Keratinocyte (primary cell): ENCODE results near the gene IL15.

ENCODE experiments used
- EZH2 ChIP-seq: IDR thresholded peaks from one replicate; pipeline ENCODE4 v1.6.1; 2012; ENCODE audit warnings: inconsistent platforms, mild to moderate bottlenecking, low read length, moderate library complexity
- TF ChIP-seq, protein P1 (sequence below), 3 experiments: IDR thresholded peaks in 1 of 3; conservative IDR thresholded peaks in 1 of 3; optimal IDR thresholded peaks in 1 of 3; 2 replicates in 2 of 3; 3 replicates in 1 of 3; pipeline versions ENCODE3 to v1.5.1; 2011; ENCODE audit warnings: low read length in 3 of 3, mild to moderate bottlenecking in 3 of 3, moderate library complexity in 2 of 3, control low read depth in 1 of 3, inconsistent platforms in 1 of 3; ENCODE audit not compliant: insufficient read depth in 2 of 3; ENCODE audit errors: extremely low read depth in 1 of 3

DNA sequence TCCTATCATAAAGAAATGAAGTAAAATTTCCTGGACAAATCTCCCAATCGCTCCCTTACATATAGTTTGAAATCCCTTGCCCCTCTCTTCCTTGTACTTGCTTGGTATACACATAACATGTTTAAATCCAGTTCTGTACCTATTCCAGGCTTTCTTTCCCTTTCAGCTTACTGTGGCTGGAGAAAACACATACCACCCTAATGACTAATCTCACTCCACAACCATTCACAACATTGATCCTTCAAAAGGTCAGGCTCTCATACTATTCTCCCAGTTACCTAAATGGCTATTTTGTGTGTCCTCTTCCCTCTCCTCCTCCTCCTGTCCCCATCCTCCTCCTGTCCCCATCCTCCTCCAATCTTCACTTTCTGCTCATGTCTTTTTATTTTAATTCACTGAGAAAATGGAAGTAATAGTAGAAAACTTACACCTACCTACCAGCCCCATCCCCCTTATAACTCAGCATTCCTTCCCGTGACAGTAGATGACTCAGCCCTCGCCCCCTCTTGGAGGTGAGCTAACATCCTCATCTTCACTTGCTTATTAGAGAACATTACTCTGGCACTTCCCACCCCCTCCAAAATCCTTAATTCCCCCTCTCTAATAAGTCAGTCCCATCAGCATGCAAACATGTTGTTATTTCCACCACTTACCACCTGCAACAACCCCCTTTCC is 77.5 kb downstream of the IL15 start:
- TF ChIP-seq, protein P1, sequence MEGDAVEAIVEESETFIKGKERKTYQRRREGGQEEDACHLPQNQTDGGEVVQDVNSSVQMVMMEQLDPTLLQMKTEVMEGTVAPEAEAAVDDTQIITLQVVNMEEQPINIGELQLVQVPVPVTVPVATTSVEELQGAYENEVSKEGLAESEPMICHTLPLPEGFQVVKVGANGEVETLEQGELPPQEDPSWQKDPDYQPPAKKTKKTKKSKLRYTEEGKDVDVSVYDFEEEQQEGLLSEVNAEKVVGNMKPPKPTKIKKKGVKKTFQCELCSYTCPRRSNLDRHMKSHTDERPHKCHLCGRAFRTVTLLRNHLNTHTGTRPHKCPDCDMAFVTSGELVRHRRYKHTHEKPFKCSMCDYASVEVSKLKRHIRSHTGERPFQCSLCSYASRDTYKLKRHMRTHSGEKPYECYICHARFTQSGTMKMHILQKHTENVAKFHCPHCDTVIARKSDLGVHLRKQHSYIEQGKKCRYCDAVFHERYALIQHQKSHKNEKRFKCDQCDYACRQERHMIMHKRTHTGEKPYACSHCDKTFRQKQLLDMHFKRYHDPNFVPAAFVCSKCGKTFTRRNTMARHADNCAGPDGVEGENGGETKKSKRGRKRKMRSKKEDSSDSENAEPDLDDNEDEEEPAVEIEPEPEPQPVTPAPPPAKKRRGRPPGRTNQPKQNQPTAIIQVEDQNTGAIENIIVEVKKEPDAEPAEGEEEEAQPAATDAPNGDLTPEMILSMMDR (optimal IDR thresholded peaks at IDR 0.05 in 1 of 3, IDR thresholded peaks at IDR 0.05 in 1 of 3, conservative IDR thresholded peaks at IDR 0.05 in 1 of 3; ENCODE audit: extremely low read depth in 1 of 3, insufficient read depth in 2 of 3, low read length in 3 of 3), result no peak
- TF ChIP-seq EZH2, result no peak
